HG02798 (cell line): ENCODE results near the gene JAKMIP2.
A peak's percentile ranks its signal among the peaks of the same experiment; 100 is the strongest.
"Not testable (repeated sequence)": the region's sequence is repeated elsewhere in the genome, so short reads cannot be mapped to it uniquely, and the experiment has no call there.

ENCODE experiments used
- ATAC-seq: cut with Tn5 transposase; IDR thresholded peaks from one replicate; pipeline ENCODE4 v1.9.1; 2021; ENCODE audit warnings: mild to moderate bottlenecking; ENCODE audit not compliant: unreplicated experiment, poor library complexity

JAKMIP2 gene

DNA sequence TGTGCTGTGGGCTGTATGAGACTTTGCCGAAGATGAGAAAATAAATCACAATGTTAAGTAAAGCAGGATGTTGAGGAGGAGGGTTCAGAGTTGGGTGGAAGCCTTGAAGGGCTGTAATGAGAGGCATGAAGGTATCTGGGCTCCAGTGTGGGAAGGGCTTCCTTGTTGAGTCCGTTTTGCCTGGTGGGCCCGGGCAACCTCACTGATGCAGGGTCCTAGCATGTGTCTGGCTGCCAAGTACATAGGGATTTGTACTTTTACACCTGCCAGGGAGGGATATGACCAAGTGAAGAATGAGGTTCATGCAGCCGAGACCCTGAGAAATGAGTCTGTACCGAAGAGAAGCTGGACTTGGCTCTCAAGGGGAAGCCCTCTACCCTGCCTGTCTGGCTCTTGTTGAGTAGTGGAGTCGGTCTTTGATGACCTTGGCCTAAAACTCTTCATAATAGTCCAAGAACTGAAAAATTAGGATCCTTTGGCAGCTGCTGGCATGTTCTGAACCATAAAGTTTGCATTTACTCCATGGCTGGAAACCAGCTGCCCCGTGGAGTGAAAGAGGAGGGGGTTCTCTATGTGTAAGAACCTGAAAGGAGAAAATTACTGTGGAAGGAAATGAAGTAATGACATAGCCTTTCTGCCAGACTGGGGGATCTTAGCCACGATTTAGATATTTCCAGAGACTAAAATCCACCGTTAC lies 213.7 kb downstream of the JAKMIP2 start:
- ATAC-seq: no peak

DNA sequence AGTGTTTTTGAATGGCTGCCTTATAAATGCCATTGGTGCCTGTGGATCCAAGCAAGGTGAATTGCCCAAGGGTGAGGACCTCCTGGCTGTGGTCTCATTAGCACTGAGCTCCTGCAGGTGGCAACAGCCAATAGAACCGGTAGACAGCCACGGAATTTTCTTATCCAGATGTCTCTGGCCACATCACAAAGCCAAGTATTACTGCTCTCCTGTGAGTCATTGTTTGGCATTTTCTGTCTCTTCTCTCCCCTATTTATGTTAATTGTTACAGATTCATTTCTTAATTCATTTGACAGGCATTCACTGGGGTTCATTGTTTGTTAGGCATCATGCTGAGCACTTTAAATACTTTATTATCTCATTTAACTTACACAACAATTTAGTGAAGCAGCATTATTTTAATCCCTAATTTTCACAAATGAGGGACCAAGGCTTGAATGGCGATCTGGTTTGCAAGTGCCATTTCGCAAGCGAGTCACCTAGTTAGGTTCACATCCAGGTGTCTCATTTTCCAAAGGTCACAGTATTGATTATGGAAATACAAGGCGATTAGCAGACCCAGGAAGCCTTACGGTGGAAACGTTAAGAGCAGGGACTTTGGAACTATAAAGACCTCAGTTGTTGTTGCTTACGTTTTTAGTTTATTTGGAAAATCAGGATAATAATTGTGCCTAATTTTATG lies 214.5 kb downstream of the JAKMIP2 start:
- ATAC-seq: no peak

DNA sequence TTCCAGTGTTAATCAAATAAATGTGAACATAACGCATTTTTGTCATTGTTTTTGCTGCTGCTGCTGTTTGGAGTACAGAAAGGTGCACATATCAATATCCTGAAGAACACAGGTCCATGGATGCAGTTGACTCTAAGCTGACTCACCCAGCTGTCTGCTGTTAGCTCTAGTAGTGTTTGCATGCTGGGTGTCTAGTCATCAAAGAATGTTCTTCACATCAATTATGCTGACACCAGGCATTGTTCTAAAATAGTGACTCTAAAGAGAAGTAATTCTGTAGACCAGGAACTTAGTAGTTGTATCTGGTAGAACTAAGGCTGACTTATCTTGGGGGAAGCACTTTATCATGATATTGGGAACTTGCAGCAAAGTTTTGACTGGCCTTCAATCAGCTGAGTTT lies 217.0 kb downstream of the JAKMIP2 start:
- ATAC-seq: no peak

DNA sequence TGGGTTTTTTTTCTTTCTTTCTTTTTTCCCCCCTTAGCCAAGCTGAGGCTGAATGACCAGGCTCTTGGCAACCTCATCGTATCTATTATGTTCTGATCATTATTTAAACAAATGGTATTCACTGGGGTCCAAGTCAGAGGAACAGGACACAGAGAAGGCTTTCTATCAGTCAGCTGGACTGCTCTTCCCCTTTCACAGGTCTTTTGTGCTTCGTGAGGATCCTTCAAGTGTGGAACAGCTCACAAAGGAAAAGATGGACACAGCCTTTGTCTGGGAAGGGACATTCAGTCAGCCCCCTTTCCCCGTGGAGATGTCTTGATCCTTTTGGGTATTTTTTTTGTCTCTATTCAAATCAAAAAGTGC lies 218.4 kb downstream of the JAKMIP2 start:
- ATAC-seq: no peak

DNA sequence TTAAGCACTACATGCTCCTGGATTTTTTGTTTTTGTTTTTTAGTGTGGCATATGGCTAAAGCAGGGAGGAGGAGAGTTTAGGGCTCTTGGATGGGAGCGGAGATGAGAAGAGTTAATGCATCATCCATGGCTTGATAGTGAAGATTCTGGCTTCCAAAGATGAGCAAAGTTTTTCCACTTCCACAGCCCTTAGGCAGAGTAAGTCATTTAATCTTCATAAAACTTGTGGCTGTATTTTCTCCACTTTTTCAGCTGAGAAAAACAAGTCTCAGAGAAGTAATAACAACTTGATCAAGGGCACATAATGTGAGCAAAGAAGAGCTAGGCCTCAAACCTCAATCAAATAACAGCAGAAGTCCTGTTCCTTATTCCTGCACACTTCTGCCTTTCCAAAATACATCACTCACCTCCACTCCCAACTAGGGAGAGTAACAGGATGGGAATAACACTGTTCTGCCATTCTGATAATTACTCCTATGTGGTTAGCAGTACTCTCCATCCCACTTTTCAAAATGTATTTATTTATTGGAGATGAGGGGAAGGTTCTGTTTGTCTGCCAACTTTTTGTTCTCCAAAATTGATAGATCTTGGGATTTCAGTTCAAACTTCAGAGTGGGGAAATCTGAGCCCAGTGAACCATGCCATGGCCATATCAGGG lies 218.9 kb downstream of the JAKMIP2 start:
- ATAC-seq: no peak

DNA sequence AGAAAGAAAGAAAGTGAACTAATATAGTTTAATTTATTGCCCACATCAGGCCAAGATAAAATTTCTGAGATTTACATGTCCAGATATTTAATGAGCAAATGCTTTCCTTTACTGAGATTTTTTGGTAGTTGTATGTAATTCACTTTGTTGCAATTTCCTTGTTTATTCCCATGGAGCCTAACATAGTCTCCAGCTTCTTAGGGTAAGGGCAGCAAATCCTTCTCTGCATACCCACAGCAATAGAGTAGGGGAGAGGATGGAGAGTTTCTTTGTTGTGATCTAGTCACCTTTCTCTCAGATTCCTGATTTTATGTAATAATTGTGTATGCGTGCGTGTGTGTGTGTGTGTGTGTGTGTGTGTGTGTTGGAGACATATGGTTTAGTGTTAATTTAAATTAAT lies 221.1 kb downstream of the JAKMIP2 start:
- no peak for ATAC-seq

DNA sequence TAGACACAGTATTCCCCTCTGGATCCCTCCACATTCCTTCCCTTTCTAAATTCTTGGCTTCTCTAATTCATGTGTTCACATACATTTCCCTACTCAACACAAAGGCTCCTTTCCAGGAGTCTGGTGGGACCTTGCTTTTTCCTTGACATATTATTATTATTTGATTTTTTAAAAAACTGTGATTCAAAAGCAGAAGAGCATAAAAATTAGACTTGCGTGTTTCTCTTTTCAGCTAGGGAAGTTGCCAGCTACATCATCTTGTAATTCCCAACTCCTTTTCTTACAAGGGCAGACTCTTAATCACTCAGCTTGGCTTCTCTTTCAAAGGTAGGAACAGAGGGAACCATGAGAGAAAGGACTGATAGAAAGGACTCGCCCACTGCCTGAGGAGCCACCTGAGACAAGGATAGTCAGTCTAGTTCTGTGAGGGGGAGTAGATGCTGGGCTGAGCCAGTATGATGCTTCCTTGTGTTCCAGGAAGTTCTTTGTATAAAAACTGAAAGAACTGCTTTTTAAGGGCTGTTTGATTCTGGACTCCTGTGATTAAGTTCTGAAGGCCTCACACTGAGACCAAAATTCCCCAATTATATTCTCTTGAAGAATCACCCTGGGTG lies 221.7 kb downstream of the JAKMIP2 start:
- ATAC-seq: no peak

DNA sequence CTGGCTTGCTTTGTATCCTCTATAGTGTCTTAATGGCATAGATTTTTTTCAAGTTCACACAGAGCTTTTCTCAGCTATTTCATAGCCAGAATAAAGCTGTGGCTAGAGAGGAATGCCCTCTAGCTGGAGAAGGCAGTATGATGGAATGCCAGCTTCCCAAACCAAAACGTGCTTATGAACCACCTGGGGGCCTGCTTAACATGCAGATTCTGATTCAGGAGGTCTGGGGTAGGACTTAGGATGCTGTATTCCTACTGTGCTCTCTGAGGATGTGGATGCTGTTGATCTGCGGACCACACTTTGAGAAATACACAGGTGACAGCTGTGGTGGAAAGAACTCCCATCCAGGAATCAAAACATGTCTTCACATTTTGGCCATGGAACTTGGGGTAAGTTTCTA lies 222.8 kb downstream of the JAKMIP2 start:
- no peak for ATAC-seq

DNA sequence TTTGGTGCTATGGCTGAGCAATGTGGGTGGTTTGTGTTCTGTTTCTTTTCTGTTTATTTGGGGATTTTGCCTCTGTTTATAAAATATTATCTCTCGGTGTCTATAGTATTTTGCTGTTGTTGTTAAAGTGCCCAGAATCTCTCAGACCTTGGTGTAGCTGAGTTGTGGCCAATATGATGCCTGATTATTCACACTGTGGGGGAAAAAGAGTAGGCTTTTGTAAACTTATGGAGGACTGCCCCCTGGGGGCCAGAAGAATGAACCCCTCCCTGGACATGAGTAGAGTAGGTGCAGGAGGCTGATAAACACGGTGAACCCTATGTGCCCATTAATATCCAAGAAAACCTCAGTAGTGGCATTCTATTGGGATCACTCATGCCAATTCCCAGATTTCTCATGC lies 223.7 kb downstream of the JAKMIP2 start:
- ATAC-seq: peak; percentile 87

DNA sequence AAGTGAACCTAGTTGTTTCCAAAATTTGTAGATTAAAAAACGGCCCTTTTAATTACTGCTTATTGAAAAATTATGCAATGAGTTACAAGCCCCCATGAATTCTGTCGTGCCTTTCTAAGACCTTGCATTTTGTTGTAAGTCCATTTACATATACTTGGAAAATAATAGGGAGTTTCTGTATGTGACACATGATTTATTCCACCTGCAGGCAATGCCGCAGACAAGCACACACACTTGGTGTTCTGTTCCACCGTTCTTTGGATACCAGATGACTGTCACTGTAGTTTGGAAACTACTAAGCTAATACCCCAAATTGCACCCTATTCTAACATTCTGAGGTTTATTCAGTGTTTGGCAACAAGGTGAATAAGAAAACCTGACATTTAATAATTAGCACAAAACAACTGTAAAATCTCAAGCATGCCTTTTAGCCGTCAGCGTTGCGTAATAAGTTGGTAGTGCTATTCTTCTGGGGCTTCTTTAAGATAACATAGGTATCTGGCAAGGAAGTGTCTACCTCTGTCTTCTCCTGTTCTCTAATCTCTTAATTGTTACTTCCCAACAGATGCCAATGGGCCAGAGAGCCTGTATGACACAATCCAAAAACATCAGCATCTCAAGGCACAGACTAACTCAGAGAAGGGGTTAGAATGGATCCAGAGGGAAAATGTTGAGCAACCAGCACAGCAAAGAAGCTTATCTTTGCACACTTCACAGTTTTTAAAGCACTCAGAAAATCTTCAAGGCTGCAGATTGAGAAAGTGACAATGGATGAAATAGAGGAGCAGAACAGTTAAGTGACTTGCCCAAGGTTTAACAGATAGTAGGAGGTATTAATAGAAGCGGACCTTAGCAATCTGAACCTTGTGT lies 224.4 kb downstream of the JAKMIP2 start:
- no peak for ATAC-seq

DNA sequence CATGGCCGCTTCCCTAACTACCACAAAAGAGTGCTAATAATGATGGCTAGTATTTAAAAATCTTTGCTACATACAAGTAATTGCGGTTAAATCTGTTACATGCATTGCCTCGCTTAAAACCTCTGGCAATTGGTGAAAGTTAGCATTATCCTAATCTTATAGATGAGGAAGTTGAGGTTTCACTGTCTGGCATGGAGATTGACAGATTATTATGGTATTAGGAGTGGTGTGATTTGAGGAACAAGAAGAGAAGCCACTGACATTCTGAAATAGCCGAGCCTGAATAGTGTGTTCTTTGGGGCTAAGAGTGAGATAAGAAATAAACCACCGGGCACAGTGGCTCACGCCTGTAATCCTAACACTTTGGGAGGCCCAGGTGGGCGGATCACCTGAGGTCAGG lies 227.4 kb downstream of the JAKMIP2 start:
- ATAC-seq: no peak

DNA sequence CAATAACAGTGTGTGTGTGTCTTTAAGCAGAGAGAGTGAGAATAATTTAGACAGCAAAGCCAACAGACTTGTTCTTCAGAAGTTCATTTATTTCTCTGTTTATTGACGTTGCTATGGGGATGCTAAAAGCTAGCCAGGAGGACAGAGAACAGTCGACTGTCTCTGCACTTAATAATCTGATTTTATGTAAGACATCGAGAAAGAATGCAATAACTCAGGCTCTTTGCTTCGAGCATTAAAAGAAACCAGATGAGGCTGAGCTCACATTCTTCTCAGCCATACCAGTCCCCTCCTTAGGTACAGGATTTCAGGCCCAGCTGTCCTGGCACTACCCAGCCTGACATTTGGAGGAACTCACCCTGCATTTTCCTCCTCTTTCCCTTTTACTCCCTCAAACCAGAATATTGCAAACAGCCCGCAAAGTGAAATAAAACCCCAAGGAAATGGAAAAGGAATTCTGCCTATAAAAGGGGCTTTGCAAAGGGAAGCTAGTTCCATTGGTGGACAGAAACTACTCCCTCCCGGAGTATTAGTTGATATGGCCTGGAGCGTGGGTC lies 228.2 kb downstream of the JAKMIP2 start:
- no peak for ATAC-seq

DNA sequence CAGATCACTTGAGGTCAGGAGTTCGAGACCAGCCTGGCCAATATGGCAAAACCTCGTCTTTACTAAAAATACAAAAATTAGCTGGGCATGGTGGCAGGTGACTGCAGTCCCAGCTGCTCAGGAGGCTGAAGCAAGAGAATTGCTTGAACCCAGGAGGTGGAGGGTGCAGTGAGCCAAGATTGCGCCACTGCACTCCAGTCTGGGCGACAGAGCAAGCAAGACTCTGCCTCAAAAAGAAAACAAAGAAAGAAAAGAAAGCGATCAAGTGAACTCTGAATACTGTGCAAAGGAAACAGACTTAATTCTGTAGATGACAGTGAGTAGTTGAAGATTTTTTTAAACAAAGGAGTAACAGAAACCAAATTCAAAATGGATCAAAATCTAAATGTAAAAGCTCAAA lies 228.7 kb downstream of the JAKMIP2 start:
- ATAC-seq: not testable (repeated sequence)

DNA sequence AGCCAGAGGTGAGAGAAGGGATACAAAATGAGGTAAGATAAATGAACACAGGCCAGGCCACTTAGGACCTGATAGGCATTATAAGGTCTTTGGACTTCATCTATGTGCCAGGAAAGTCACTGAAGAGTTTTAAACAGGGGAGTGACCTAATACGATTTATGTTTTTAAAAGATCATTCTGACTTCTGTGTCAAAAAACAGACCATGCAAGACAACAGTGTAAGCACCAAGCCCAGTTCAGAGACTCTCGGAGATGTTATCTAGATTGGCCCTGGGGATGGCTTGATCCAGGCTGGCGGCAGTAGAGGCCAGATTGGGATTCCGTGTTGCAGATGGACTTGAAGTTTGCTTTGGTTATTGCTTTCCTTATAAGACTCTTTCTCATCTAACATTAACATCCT lies 229.6 kb downstream of the JAKMIP2 start:
- no peak for ATAC-seq

DNA sequence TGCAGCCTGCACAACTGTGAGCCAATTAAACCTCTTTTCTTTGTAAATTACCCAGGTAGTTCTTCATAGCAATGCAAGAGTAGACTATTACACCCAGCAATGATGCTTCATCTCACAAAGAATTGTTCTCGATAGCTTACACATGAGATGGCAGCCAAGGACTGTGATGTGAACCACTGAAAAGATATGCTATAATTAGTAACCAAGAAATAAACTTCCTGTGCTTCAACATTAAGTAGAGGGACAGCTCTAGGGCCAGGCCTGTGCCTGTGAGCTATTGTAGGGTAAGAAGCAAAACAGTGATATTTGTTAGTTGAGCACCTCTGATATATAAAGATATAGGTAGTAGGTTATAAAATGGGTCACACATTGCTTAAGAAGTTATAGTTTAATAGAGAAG lies 230.9 kb downstream of the JAKMIP2 start:
- ATAC-seq: no peak

DNA sequence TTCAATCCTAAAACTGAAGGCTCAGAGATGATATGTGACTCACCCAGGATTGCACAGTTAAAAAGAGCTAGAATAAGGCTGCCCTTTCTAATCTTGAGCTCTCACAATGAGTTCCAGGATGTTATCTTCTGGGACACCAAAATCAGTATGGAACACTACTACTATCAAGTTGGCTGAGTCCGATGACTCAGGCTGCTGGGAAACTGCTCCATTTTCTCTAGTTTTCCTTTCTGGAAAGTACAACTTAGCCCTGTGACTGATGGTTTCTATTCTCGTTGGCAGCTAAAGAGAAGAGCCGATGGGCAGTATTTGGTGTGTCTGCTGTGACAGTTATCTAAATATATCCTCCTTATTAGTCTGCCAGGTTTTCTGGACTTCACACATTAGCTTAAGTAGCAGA lies 234.8 kb downstream of the JAKMIP2 start:
- ATAC-seq: no peak

DNA sequence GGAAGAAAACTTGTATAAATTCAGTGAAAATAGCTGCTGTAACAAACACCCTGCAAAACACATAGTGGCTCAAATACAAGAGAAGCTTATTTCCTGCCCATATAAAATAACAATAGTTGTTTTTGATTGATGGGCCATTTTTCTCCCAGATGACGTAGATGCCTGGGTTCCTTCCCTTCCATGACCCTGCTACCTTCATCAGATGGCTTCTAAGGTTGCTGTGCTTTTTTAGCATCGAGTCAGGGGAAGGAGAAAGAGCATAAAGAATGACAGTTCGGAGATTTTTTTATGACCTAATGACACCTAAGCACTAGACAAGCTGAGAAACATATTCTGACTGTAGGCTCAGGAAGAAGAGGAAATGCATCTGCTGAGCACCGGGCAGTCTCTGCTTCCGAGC lies 238.0 kb downstream of the JAKMIP2 start:
- ATAC-seq: no peak

DNA sequence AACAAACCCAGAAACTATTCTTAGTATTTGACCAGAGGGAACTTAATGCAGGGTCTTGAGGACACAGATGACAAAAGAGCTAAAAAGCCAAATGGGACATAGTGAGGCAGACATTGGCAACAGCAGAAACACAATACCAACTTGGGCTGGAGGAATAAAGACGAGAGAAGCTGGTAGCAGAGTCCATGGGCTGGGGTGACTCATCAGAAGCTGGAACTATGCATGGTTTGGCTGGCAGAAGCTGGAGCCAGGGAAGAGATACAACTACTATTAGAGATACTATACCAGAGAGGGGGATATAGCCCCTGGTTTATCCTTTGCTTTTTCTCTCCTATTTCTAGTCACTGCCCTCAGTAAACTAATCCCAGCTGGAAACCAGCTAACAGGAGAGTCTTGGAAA lies 243.5 kb downstream of the JAKMIP2 start:
- ATAC-seq: no peak

DNA sequence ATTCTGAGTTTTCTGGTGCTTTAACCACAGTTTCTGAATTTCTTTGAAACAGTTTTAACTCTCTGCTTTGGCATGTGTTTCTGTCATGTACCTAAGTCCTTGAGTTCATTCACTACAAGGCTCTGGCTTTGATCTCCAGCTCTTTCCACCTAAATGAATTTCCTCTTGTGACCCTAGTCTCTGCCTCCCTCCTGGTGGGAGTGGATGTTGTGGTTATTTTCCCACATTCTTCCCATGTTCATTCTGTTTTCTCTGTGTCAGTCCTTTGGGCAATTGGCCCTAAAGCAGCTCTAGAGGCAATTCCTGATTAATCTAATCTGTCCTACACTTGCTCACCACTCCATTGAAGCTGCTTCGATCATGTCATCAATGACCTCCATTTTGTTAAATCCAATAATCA lies 244.3 kb downstream of the JAKMIP2 start:
- no peak for ATAC-seq
